ENCODE results near the gene SCUBE2.

SCUBE2 gene

GRCh38 chr11:9074338-9075029, 16.9 kb downstream of the SCUBE2 start:
- DNase-seq (ENCODE audit: low spot score) = no peak

DNA sequence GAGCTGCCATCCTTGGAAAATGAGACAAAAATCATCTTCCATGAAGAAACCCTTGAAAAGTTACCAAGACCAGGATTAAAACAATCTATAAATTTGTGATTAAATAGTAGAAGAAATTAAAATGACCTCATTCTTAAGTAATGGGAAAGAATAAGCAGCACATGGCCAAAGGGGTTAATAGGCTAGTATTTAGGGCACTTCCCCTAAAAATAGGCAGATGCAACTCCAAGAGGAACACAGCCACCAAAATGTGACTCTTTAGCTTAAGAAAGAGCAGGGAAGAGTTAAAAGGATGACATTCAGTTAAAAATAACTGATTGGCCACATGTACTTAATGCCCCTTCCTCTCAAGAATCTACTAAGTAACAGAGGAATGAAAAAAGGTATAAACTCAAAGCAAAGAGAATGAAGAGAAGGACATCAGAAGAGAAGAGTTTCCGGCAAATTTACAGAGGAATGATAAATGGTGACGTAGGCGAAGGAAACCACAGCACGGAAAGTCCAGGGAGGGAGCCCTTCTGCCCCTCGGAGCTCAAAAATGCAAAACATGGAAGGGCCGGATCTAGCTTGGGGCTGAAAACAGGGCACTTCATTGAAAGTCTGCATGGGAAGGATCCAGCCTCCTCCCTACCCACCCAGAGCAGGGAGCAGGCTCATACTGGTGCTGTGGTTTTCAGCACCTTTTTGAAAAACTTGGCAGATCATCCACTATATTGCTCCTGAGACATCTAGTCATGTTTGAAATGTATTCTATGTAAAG, 17.8 kb downstream of the SCUBE2 start:
- no peak for DNase-seq (ENCODE audit: low spot score)

- no peak for DNase-seq (ENCODE audit: low spot score)
These were observed 18.7 kb downstream of the SCUBE2 start for GRCh38 chr11:9072626-9073176.

DNA sequence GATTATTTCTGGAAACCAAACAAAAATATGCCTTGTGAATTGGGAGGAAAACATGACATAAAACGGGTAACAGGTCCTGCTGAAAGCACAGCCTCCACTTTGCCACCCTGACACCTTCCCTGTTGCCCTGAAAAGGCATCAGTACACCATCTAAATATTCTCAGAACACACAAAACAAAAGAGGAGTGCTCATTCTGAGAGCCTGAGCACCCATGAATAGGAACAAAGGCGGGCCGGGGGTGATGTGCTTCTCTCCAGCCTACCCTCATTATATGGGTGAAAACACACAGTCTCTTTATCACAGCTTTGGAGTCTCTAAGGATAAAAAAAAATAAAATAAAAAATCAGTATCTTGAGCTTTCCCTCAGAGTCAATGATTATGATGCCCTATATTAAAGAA, 19.7 kb downstream of the SCUBE2 start:
- DNase-seq (ENCODE audit: low spot score) = no peak

- no peak for DNase-seq (ENCODE audit: low spot score)
These were observed 20.5 kb downstream of the SCUBE2 start for GRCh38 chr11:9070749-9071491.

DNA sequence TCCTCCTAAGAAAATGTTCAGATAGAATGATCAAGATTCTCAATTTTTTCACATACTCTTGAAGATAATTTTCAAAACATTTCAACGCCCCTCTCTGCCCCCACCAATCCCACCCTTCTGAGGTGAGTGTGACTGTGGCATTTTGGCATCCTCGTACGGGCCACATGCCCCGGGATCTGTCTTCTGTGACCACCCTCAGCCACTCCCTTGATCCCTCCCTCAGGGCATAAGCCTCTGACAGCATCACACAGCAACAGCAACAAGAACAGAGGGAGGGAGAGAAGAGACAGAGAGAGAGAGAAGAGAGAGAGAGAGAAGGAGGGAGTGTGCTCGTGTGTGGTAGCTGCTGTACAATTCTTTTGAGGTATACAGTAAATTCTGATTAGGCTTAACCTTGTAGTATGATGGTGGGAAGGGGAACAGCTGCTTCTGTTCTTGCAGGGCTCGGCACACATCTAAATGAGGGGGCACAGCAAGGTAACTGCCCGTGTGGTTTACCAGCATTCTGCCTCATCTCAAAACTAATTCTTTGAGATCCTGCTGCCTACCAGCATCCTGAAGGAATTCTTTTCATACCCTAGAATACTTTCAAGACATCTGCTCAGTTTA, 21.4 kb downstream of the SCUBE2 start:
- no peak for DNase-seq (ENCODE audit: low spot score)

GRCh38 chr11:9069256-9069655, 22.1 kb downstream of the SCUBE2 start:
- no peak for DNase-seq (ENCODE audit: low spot score)

GRCh38 chr11:9066433-9066925, 24.9 kb downstream of the SCUBE2 start:
- no peak for DNase-seq (ENCODE audit: low spot score)

DNA sequence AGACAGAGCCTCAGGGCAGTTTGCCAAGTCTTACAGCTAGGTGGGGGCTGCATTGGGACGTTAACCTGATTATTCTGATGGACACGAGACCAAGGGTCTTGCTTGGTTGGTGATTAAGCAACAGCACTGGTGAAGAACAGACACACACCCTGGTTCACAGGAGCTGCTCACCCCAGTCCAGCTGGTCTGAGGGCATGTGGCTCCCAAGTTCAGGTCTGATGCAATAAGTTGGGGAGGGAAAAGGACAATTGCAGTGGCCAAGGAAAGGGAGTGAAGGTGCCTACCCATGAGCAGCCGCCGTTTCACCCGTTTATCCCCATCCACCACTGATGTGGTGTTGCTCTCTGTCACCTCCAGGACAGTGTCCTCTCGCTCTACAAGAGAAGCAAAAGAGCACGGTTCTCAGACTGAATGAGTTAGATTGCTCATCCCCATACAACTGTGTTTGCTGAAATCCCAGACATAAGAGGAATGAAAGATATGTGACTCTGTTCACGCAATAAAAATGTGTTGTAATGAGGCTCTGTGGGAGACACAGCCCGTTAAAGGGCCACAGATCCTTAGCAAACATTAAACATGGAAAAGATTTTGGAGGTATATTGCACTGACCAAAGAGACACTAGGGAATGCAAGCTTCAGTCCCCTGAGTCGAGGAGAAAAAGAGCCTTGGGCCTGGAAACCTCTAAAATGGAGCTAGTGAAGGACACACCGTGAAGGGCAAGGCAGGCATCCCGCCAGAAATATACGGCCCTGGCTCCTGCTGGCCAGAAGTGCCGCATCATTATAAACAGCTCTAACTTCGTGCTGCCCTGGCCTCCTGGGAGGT, 25.6 kb downstream of the SCUBE2 start:
- no peak for DNase-seq (ENCODE audit: low spot score)

DNA sequence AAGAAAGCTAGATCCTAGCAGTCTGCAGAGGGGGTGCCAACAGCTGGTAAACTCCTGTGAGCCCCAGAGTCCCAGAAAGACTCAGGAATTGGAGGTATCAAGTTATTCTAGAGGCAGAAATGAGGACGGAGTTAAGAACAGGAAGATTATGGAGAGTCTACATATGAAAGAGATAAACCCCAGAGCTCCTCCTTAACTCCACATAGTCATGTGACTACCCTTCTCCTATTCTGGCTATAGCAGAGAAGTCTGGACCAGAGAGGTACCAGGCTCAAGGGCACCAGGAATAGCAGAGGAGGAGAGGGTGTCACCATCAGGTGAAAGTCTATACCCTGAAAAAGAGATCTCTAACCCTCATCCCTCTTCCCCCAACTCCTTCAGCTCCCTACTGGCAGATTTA, 29.6 kb downstream of the SCUBE2 start:
- no peak for DNase-seq (ENCODE audit: low spot score)

DNA sequence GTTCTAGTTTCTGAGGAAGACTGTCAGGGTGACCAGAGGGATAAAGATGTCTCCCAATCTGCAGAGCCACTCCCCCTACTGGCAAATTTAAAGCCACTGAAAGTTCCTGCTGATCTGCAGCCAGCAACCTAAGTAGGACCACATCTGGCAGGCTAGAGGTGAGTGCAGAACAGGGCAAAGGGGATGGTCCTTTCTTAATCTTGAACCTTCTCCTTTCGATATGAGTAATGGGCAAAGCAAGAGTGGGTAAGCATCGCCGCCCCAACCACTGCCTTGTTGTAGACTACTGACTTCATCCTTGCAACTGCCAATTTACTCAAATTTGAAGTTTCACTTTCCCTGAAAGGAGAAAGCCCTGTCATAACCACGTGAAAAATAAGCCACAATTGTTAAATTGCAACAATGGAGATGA, 30.7 kb downstream of the SCUBE2 start:
- no peak for DNase-seq (ENCODE audit: low spot score)

DNA sequence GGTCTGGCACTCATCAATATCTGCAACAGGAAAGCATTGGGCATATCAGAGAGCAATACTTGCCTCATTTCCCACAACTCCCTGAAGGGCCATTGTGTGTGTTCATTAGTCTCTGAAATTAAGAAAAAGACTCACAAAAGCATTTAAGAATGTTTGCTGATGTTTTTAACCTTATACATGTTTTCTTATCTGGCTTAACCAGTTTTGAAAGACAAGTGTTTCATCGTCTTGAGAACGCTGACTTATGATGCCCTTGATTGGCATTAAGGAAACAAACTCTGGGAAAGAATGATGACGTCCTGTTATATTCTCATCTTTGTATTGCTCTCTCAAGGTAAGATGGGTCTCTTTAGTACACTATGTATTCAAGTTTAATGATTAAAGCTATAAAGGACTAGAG, 32.0 kb downstream of the SCUBE2 start:
- DNase-seq (ENCODE audit: low spot score) = no peak

DNA sequence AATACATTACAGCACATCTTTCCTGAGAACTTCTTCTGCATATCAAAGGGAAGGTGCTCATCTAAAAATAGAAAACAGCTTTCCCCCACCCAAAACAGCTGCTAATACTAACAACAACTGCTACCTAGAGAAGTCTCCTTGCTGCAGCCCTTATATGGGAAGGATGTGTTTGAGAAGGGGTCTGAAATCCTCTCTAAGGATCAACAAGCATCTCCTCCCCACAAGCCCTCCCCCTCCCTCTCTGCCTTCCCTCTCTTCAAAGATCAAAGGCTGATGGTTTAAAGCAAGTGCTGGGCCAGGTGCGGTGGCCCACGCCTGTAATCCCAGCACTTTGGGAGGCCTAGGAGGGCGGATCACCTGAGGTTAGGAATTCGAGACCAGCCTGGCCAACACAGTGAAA, 33.5 kb downstream of the SCUBE2 start:
- no peak for DNase-seq (ENCODE audit: low spot score)

- DNase-seq (ENCODE audit: low spot score) = no peak
These were observed 34.4 kb downstream of the SCUBE2 start for GRCh38 chr11:9057007-9057406.

DNA sequence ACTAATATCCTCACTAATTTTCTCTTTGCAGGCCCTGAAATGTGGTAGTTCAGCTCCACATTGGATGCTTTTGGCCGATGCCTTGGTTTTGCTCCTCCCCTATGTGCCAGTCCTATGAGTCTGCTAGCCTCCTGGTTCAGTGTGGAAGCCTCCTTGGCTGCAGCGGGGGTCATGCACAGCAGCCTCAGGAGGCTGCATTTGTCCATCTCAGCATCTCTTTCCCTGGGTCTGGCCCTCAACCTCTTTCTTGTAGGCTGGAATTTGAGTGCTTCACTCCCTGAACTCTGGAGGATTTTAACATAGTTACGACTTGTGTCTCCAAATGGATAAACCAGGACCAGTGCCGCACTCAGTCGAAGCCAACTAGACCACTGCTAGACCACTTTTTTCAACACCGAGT, 34.9 kb downstream of the SCUBE2 start:
- DNase-seq (ENCODE audit: low spot score) = no peak

DNA sequence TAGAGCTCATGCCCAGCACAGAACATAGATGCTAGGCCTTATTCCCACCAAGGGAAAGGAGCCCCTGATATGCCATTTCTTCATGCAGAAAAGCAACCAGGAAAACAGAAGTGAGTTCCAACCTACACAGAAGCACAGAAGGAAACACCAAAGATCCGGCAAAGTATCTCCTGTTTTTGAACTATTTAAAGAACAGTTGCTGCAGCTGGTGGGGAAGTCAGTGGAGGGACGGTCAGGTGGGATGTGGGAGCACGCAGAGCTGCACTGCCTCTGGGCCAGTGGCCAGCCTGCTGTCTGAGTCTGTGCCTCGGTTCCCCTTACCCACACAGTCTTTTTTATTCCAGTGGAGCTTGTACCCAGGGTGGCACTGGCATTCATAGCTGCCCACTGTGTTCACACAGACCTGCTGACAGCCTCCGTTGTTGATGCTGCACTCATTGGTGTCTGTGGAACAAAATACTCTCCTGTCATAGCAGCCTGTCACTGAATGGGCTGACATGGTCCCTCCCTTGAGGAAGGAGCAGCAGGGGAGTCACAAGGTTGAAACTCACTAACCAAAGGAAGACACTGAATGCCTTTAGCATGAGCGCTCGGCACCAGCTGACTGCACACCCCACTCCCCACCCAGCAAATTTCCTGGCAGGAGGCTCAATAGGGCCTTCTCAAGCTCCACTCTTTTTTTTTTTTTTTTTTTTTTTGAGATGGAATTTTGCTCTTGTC, 37.9 kb downstream of the SCUBE2 start:
- peak; percentile 28 for DNase-seq (ENCODE audit: low spot score)

DNA sequence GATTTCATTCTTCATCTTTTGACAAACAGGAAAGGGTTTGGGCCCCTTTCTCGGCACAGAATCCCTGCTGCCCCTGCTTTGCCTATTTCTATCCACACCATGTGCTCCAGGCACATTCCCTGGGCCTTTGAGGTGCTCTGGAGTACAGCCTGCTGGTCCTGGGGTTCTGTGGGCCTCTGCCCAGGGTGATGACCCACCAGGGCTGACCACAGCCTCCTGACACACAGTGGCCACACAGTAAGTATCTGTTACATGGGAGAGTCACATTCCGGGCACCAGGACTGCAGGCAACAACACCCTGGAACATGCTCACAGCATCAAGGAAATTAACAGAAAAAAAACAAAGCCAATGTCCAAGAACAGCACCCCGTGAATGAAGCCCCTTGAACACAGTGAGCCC, 39.1 kb downstream of the SCUBE2 start:
- DNase-seq (ENCODE audit: low spot score) = no peak

- DNase-seq (ENCODE audit: low spot score) = no peak
These were observed 41.4 kb downstream of the SCUBE2 start for GRCh38 chr11:9049959-9050358.

DNA sequence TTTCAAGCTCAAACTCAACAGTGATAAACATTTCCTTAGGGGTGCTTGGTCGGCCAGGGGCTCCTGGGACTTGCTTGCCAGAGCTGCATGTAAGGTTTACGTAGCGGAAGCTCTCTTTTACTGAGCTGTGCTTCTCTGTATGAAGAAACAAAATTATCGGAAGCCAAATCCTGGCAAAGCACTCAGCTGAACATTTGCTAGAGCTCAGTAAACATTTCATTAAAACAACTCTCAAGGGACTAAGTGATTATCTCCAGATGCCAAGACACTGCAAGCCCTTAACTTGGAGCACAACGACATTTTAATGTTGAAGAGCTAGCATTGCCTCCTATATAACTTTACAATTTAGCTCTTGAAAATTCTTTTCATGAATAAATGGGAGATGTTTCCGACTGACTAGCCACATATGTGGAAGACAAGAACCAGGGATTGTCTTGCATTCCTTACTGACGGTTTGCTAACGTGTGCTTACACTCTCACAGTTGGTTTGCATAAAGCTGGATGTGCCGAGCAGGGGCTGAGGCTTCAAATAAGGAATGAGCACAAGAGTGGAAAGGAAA, 43.4 kb downstream of the SCUBE2 start:
- no peak for DNase-seq (ENCODE audit: low spot score)

DNA sequence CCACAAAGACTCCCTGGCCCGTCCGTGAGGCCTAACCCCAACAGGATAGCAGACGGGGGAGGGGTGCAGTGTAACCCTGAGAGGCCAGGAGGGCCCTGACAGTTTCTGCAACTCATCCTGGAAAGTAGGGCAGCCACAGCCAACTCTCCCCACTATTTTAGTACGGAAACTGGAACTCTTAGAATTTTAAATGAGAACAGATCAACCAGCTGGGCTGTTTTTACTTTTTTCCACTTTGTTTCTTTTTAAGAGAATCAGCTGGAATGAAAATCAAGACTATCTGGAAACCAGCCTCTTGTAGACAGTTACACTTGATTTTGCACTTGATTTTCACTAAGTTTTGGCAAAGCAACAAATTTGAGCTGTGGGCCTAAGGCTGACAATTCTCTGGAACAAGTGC, 44.9 kb downstream of the SCUBE2 start:
- DNase-seq (ENCODE audit: low spot score) = no peak
